ENCODE measurements around the gene S100A3.

S100A3 gene

GRCh38 chr1:153507926-153508583, 41.0 kb downstream of the S100A3 start:
- DNase-seq: no peak

- no peak for DNase-seq
These were observed 42.1 kb downstream of the S100A3 start for GRCh38 chr1:153506831-153507413.

GRCh38 chr1:153506386-153506785, 42.7 kb downstream of the S100A3 start:
- DNase-seq: no peak

- DNase-seq: no peak
These were observed 43.5 kb downstream of the S100A3 start for GRCh38 chr1:153505576-153505975.

GRCh38 chr1:153503766-153504165, 45.3 kb downstream of the S100A3 start:
- DNase-seq: no peak

- no peak for DNase-seq
These were observed 50.3 kb downstream of the S100A3 start for GRCh38 chr1:153498746-153499145.
